Omental fat pad (tissue), 4 donors: Measurements from ENCODE around the gene MLPH. TPM values are rescaled to one million over a fixed set of nuclear protein-coding genes. Genes with fewer than 3 reads are reported as not detected.

Experiments used
- ATAC-seq: fragments of 150-250 bp; one replicate; pipeline ENCODE4 v1.9.1; 2016; ENCODE audit warnings: mild to moderate bottlenecking, moderate library complexity; ENCODE audit not compliant: low FRiP score
- DNase-seq: peaks from one replicate; pipeline ENCODE4 v3.0.0-alpha.2; 2019; ENCODE audit warnings: low spot score
- total RNA-seq, 4 donors: library from RNA; depleted of rRNA; stranded (reverse); fragments of >200 nt; gene quantifications; one replicate each; pipeline ENCODE4 v1.1.0, GENCODE V29; 2016
- TF ChIP-seq, protein P1 (sequence below), 3 donors: fragments of 450-650 bp; IDR thresholded peaks; one replicate each; pipeline ENCODE4 v1.5.1; 2016 to 2017; ENCODE audit warnings: antibody characterized with exemption in 3 of 3, mild to moderate bottlenecking in 3 of 3, moderate library complexity in 2 of 3

MLPH gene
- total RNA-seq, 4 donors from 2014 or later = 3.8 to 23.6 (median 6.4) TPM

DNA sequence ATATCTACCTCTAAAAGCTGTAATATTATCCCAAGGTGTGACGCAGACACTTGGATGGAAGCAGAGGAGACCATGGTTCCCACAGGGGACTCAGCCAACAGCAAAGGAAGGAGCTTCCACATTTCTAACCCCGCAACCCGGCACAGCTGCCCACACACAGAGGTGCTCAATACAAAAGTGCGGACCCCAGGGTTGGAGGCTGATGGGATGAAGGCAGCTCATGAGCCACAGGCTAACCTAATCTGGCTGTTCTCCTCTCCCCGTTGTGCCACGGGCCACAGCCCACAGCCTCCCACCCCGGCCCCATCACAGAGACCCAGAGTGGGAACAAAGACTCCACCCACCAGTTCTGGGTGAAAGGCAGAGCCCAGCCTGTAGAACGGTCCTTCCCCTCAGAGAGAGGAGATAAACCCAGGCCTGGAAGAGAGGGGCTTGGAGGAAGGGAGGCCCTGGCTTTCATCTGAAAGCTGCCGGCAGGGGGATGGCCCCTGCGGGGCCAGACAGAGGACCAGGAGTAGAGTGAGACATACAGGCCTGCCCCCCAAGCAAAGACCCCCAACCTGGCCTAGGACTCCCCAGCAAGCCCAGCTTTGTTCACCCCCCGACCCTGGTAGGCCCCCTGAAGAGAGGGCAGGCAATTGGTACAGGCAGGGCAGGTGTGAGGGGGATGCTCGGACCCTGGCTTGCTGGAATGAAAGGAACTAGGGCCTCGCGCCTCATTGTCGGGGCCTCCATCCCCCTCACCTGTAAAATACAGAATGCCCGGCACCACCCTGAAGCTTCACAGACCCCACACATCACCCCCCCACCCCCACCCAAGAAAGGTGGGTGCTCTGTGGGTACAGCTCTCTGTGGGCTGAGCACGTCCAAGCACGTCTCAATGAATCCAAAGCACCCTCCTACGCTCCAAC lies 96.6 kb downstream of the MLPH start:
- no peak for ATAC-seq
- TF ChIP-seq, protein P1, sequence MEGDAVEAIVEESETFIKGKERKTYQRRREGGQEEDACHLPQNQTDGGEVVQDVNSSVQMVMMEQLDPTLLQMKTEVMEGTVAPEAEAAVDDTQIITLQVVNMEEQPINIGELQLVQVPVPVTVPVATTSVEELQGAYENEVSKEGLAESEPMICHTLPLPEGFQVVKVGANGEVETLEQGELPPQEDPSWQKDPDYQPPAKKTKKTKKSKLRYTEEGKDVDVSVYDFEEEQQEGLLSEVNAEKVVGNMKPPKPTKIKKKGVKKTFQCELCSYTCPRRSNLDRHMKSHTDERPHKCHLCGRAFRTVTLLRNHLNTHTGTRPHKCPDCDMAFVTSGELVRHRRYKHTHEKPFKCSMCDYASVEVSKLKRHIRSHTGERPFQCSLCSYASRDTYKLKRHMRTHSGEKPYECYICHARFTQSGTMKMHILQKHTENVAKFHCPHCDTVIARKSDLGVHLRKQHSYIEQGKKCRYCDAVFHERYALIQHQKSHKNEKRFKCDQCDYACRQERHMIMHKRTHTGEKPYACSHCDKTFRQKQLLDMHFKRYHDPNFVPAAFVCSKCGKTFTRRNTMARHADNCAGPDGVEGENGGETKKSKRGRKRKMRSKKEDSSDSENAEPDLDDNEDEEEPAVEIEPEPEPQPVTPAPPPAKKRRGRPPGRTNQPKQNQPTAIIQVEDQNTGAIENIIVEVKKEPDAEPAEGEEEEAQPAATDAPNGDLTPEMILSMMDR (IDR thresholded peaks at IDR 0.05) = no peak
- DNase-seq = no peak

DNA sequence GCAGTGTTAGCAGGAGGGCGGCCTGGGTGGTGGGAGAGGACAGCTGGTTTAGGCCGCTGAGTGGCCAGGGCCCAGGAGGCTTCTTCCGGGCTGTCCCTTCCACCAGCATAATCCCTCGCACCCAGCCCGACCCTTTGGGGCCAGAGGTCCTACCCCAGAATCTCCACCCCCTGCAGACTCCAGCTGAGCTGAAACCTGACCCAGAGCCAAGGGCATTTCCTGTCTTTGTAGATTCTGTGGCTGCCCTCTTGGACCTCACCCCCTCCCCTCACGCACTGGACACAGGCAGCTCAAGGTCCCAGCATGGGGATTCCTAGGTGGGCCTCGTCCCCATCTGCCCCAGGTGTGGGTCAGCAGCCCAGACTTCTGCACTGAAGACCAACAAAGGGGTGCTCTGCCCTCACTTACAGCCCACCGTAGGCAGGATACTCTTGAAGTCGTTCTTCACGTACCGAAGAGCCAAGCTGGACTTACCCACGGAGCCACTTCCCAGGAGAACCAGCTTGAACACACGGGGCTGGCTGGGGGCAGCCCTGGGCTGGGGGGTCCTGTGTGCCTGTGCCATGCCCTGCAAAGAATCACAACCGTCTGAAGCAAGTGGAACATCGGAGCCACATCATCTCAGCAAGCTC lies 98.7 kb downstream of the MLPH start:
- no peak for DNase-seq
- TF ChIP-seq, protein P1 (IDR thresholded peaks at IDR 0.05) = no peak
- no peak for ATAC-seq

DNA sequence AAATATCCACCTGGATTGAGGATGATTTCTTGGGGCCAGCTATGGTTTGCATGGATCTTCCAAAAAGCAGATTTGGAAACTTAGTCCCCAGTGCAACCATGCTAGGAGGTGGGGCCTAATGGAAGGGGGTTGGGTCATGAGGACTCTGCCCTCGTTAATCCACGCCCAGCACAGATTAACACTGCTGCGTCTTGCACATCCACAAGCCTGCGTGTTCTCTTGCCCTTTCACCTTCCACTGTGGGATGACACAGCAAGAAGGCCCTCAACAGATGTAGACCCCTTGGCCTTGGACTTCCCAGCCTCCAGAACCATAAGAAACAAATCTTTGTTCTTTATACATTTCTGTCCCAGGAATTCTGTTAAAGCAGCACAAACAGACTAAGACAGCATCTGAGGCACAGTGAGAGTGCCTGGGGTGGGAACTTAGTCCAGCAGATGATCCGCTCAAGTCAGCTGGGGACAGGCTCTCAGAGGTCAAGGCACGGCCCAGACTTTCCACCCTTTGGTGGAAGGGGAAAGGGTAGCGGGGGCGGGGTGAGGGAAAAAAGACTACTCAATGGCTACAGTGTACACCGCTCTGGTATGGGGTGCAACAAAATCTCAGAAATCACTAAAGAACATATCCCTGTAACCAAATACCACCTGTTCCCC lies 101.1 kb downstream of the MLPH start:
- ATAC-seq (no peak), DNase-seq (no peak)

DNA sequence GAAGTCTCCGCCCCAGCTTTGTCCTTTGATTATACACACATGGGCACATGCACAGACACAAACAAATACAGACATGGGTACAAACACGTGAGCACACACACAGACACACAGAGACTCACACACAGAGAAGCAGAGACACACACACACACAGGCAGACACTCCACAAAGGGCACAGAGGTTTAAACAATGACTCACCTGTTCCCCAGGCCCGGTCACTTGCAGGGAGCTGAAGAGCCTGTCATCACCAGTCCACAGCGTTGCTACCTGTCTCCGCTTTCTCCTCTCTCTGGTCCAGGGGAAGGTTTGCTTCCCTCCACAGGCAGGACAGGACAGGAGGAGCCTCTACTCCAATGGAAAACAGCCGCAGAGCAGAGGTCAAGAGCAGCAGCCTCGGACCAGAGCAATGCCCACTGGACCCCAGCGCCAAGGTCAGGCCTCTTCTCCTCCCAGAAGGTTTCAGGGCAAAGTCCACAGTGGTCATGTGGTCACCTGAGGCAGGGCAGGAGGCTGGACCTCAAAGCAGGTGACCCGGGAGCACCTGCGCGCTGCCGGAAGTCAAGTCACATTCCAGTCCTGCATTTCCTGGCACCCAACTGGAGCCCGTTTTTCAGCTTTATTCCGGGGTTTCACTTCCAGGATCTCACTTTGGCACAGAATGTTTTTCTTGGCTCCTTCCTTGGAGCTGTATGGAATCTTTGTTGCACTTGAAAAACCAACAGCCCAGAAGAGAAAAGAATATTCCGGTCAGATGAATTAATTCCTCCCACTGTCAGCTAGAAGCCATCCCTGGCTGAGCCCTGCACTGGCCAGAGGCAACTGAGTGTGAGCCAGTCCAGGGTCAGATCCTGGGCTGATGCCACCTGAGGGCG lies 103.5 kb downstream of the MLPH start, which contains the start of gene RAB17:
Gene RAB17, minus strand, starts transcription at position 463 of the 869 bp plus-strand sequence. CDS start 4,580 bp downstream, outside the sequence.
- no peak for DNase-seq
- TF ChIP-seq, protein P1 (IDR thresholded peaks at IDR 0.05) = no peak
- no peak for ATAC-seq

More for the DNA sequence above, 101.1 kb downstream of the MLPH start:
- TF ChIP-seq, protein P1 (IDR thresholded peaks at IDR 0.05) = no peak

DNA sequence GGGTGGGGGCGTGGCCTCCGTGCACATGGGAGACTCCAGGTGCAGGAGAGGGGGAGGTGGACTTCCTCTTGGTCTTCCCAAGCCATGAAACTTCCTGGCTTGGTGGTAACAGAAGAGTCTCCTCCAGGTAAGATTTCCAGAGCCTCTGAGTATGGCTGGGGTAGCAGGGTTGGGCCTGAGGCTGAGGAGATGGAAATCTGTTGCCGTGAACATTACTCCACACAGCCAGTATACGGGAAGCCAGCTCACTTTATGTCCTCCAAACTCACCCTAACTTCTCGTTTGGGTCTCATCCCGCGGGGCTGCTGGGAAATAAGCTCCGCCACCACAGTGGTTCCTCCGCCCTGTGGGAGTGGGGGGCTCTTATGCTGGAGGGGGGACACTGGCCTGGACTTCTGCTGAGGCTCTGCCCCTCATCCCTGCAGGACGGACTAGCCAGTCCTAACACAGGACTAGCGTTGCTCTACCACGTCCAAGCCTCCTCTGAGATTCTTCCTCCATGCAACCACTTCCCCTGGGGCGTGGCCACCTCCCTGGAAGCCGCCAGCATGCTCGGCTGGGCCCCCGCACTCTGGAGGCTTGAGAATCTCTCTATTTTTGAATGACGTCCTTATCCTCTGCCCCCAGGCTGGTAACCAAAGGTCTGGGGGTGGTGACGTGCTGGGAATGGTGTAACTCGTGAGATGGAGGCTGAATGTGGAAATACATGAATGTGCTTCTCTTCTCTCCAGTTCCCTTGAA lies 104.3 kb downstream of the MLPH start:
- TF ChIP-seq, protein P1 (IDR thresholded peaks at IDR 0.05) = no peak
- DNase-seq (no peak), ATAC-seq (no peak)
